CD4-positive, alpha-beta T cell treated with Interferon gamma for 1 hour (primary cell): ENCODE data around the gene ZNF367.
A peak's percentile ranks its signal among the peaks of the same experiment; 100 is the strongest.

Experiments
- DNase-seq: peaks from one replicate; pipeline ENCODE4 v3.0.0-alpha.2; 2020

Gene ZNF367

GRCh38 chr9:96436456-96437126 is 18.4 kb upstream of the ZNF367 start:
- no peak for DNase-seq

GRCh38 chr9:96436063-96436455 is 17.9 kb upstream of the ZNF367 start:
- DNase-seq = no peak

DNA sequence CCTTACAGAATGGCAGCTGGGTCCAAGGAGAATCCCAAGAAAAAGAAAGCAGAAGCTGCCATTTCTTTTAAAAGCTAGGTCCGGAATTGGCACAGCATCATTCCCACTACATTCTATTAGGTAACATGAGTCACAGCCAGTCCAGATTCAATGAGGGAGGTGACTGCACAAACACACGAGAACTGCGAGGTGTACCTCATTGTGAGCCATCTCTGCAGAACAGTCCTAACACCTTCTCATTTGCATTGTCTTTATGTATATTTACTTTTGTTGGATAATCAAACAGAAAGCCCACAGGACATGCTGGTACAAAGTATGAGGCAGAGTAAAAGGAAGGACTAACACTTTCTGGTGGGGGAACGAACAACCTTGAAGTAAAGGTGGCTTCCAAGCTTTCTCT is 17.2 kb upstream of the ZNF367 start:
- DNase-seq = no peak

DNA sequence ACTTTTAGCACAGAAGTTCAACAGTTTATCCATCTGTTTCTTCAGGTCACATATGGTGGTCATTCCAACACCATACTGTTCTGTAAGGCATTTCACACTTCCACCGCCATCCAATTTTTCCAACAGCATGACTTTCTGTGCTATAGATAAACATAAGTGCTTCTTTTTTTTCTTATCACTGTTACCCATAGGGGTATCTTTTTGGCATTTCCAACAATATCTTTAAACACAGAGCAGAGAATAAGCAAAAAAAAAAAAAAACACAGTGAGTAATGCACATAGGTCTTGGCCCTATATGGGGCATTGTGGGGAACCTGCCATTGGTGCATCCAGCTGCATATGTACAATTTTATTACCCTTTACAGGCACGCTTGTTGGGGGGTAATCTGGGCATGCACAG is 12.2 kb upstream of the ZNF367 start:
- DNase-seq = no peak

DNA sequence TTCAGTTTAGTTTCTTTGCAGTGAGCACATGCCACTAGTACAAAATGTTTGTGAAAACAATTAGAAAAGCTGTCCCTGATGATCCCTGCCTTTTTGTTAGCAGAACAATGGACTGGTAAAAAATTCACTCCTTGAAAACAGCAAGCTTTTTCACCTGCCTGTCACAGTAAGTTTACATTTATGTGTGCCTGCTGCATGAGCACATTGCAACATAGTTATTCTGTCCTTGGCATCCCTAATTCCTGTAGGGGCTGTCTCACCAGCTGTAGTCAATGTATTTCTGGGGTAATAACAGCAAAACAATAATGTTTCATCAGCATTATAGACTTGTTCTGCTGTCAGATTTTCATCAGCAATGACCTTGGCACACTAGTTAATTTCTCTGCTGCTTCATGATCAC is 11.6 kb upstream of the ZNF367 start:
- no peak for DNase-seq

- no peak for DNase-seq
Measured at GRCh38 chr9:96425500-96426169, 7.5 kb upstream of the ZNF367 start.

DNA sequence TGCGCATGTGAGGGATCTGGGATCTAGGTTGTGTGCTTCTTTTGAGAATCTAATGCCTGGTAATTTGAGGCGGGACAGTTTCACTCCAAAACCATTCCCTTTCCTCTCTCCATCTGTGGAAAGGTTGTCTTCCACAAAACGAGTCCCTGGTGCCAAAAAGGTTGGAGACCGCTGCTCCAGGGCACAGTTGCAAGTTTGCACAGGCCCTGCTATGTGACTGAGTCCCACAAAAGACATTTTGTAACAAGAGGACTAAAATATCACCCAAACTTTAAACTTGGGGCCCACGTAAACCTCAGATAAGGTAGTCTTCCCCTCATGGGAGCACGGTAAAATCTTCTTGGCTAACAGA is 5.8 kb upstream of the ZNF367 start:
- DNase-seq = no peak

- DNase-seq = no peak
Measured at GRCh38 chr9:96423322-96423984, 5.3 kb upstream of the ZNF367 start.

GRCh38 chr9:96420468-96421219 is 2.5 kb upstream of the ZNF367 start:
- DNase-seq = peak; percentile 23

DNA sequence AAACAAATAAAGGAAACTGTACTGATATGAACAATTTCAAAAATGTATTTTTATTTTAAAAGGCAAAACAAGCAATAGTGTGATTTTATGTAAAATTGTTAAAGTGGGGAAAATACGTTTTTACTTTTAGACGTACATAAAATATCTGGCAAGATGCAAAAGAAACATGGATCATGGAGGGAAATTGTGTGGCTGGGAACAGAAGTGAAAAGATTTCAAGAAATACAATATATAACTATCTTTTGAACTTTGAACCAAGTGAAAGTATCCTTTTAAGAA is 1.5 kb upstream of the ZNF367 start:
- DNase-seq = no peak

DNA sequence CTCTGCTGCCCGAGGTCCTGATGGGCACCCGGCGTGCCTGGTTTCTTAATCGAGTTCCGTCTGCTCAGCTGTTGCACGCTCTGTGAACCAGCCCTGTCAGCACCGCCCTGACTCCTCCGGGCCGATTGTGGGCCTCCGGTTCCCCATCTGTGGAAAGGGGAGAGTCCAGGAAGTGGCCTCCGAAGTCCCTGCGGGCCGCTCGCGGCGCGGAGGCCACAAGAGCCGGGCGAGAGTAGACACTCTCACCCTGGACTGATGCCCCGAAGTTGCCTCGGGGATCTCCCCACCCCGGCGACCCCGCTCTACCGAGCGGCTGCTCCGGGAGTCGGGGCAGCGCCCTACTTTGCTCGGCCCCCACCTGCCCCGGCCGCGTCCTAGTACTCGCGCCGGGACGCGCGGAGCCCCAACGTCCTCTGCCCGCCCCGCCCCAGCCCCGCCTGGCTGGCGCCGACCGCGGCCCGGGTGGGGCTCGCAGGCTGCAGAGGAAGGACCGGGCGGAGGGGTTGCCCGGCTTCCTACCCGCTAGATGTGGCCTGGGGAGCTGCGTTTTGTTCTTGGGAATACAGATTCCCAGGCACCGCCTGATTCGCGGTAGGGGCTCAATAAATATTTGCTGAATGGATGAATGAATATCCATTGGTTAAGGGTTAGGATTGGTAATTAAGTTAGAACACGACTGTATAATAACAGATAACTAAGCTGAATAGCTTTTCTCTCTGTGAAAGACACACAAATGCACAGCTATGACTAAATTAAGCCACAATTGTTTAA is 935 bp upstream of the ZNF367 start:
- DNase-seq = peak; percentile 58

DNA sequence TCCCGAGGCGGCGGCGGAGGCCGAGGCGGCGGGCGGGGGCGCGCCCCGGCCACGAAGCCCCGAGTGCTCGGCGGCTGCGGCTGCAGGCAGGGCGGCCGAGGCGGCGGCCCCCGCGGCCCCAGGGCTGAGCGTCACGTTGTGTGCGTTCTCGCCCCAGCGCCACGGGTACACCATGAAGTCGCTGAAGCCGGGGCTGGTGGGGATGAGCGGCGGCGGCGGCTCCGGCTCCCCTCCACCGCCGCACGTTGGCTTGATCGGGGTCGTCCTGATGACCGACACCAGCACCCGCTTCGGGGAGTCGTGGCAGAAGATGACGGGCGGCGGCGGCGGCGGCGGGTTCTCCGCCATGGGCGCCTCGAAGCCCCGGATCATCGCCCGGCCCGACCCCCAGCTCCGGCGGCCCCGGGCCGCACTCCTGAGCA is 498 bp downstream of the ZNF367 start:
- DNase-seq = no peak

- DNase-seq = peak; percentile 87
Measured at GRCh38 chr9:96417051-96417586, 1.1 kb downstream of the ZNF367 start.

DNA sequence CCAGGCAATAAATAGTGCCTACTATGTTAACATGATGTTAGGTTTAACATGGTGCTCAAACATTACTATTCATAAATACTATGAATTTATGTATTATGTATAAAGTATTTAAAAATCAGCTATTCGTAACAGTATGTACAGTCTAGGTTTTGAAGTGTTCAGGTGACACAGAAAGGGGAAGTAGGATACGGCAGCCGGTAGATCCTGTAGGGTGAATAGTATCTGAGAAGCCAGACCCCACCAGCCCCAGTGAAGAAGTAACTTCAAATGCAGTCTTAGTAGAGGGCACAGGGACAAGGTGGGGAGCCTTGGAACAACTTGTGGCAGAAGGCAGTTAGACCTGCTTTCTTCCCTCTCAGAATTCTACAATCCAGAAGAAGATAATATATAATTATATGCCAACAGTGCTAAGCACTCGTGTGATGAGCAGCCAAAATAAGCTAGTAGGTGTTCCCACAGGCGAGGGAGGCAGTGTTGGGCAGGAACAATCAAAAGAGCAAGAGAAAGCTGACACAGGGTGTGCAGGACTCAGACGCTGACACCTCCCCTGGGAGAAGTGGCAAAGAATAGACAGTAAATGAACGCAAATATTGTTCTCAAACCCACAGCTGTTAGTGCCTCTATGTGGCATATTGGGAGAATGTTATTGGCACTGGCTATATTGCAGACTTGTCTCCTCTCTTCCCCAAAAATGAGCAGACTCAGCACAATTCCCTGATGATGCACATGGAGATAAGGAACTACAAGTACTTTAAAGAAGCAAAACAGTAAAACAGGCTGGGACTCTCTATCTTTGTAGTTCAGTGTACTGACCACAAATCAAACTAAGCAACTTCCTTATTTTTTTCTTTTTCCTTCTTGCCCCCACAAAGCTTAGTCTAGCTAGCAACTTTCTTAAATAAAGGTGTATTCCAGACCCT is 4.6 kb downstream of the ZNF367 start:
- DNase-seq = peak; percentile 8

DNA sequence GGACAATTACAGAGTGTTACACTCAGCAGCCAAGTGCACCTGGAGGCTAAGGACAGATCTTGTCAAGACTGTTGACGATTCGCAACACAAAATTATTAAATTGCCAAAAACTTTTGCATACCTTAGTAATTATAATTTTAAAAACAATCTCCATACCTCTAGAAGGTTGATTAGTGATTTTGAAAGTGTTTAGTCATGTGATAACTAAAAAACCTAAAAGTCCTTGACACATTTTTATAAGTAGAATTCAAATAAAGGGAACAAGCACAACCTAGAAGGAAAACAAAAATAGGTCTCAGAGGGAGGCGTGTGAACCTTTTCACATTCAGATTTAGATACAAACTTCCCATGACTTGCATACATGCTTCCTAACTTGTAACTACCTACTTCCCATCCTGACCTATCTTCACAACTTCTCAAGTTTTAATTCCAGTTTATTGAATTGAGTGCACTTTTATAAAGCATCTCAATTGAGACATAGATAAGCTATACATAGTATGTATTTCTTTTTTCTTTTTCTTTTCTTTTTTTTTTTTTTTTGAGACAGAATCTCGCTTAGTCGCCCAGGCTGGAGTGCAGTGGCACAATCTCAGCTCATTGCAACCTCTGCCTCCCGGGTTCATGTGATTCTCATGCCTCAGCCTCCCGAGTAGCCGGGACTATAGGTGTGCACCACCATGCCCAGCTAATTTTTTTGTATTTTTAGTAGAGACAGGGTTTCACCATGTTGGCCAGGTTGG is 5.8 kb downstream of the ZNF367 start:
- no peak for DNase-seq

- DNase-seq = no peak
Measured at GRCh38 chr9:96411129-96411838, 6.9 kb downstream of the ZNF367 start.

- no peak for DNase-seq
Measured at GRCh38 chr9:96408409-96409280, 9.5 kb downstream of the ZNF367 start.

GRCh38 chr9:96400132-96400910 is 17.8 kb downstream of the ZNF367 start:
- DNase-seq = no peak

DNA sequence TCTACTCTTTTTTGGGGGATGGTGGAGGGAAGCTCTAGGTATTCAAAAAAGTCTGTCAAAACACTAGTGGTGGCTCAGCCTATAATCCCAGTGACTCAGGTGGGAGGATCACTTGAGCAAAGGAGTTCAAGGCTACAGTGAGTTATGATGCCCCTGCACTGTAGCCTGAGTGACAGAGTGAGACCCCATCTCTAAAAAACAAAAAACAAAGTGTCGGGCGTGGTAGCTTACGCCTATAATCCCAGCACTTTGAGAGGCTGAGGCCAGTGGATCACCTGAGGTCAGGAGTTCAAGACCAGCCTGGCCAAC is 18.9 kb downstream of the ZNF367 start:
- DNase-seq = no peak
